Measurements from ENCODE around the gene GGA1. TPM values are rescaled to one million over a fixed set of nuclear protein-coding genes. Genes with fewer than 3 reads are reported as not detected.

GGA1 gene
- total RNA-seq, 1 donor from 2014 or later, result 80.2 TPM

- Mint-ChIP-seq H3K9me3 (no peaks in the 10 kb centered on the region), H3K4me3 (no peak overlapping the region), H3K36me3 (no peaks in the 10 kb centered on the region), H3K27me3 (no peaks in the 10 kb centered on the region), H3K27ac (no peak overlapping the region), H3K4me1 (ENCODE audit: unreplicated experiment) (peaks cover 17% of the 10 kb centered on the region)
- DNase-seq (ENCODE audit: extremely low spot score, unreplicated experiment), result no peak
- no peak for TF ChIP-seq CTCF (conservative IDR thresholded peaks at IDR 0.05)
Measured at GRCh38 chr22:37636949-37637273, 28.3 kb downstream of the GGA1 start.

- no peaks in the 10 kb centered on the region for H3K9me3 Mint-ChIP-seq
- no peaks in the 10 kb centered on the region for H3K36me3 Mint-ChIP-seq
- TF ChIP-seq CTCF (conservative IDR thresholded peaks at IDR 0.05), result no peak
- H3K27ac Mint-ChIP-seq, result peak overlapping the region; percentile 84
- DNase-seq (ENCODE audit: extremely low spot score, unreplicated experiment), result no peak
- peak overlapping the region; percentile 91 for H3K4me3 Mint-ChIP-seq
- H3K27me3 Mint-ChIP-seq, result no peaks in the 10 kb centered on the region
- H3K4me1 Mint-ChIP-seq (ENCODE audit: unreplicated experiment), result peaks cover 22% of the 10 kb centered on the region
Measured at GRCh38 chr22:37638391-37639069, 29.9 kb downstream of the GGA1 start.

- no peaks in the 10 kb centered on the region for H3K9me3 Mint-ChIP-seq
- H3K4me1 Mint-ChIP-seq (ENCODE audit: unreplicated experiment), result peaks cover 18% of the 10 kb centered on the region
- peak within 1 kb of the TSS; percentile 84 for H3K27ac Mint-ChIP-seq
- peak within 1 kb of the TSS; percentile 91 for H3K4me3 Mint-ChIP-seq
- DNase-seq (ENCODE audit: extremely low spot score, unreplicated experiment), result peak; percentile 83
- no peaks in the 10 kb centered on the region for H3K27me3 Mint-ChIP-seq
- no peak for TF ChIP-seq CTCF (conservative IDR thresholded peaks at IDR 0.05)
- H3K36me3 Mint-ChIP-seq, result no peaks in the 10 kb centered on the region
Measured at GRCh38 chr22:37639070-37639760, 30.6 kb downstream of the GGA1 start, which contains the start of gene SH3BP1. Gene SH3BP1 (plus strand): TSS chr22:37639669. CDS start chr22:37639788, 119 bp downstream.

- Mint-ChIP-seq H3K9me3 (no peaks in the 10 kb centered on the region), H3K4me3 (peak overlapping the region; percentile 91), H3K27me3 (no peaks in the 10 kb centered on the region), H3K36me3 (no peaks in the 10 kb centered on the region), H3K4me1 (ENCODE audit: unreplicated experiment) (peaks cover 12% of the 10 kb centered on the region), H3K27ac (peak overlapping the region; percentile 69)
- TF ChIP-seq CTCF (conservative IDR thresholded peaks at IDR 0.05), result no peak
- DNase-seq (ENCODE audit: extremely low spot score, unreplicated experiment), result no peak
Measured at GRCh38 chr22:37639771-37640590, 31.3 kb downstream of the GGA1 start.

- Mint-ChIP-seq H3K4me1 (ENCODE audit: unreplicated experiment) (peaks cover 12% of the 10 kb centered on the region), H3K4me3 (peak overlapping the region; percentile 91), H3K27ac (peak overlapping the region; percentile 69), H3K9me3 (no peaks in the 10 kb centered on the region), H3K27me3 (no peaks in the 10 kb centered on the region), H3K36me3 (no peaks in the 10 kb centered on the region)
- DNase-seq (ENCODE audit: extremely low spot score, unreplicated experiment), result no peak
- TF ChIP-seq CTCF (conservative IDR thresholded peaks at IDR 0.05), result no peak
Measured at GRCh38 chr22:37640591-37641560, 32.2 kb downstream of the GGA1 start.
